RWPE1 (cell line): ENCODE measurements around the gene TSPAN5.
"Not testable (repeated sequence)": the region's sequence is repeated elsewhere in the genome, so short reads cannot be mapped to it uniquely, and the experiment has no call there.

ENCODE experiments used
- CTCF ChIA-PET: fragments of 350-600 bp; sonication (Branson Sonifier 250); formaldehyde crosslinking; extraction: SDS; loops from one replicate; lab custom pipeline; 2021; lab: Yijun Ruan, JAX
- POLR2A ChIA-PET: fragments of 400-600 bp; formaldehyde crosslinking; extraction: SDS; loops from one replicate; lab custom pipeline; 2020; ENCODE audit warnings: antibody characterized with exemption; ENCODE audit not compliant: low non-redundant PET; lab: Yijun Ruan, JAX
- DNase-seq: peaks from one replicate; pipeline ENCODE4 v3.0.0; 2012; ENCODE audit warnings: low spot score
- H3K27ac ChIP-seq: fragments of 450-650 bp; 2 replicates; pipeline ENCODE4 v1.5.1; 2017
- CTCF ChIP-seq: fragments of 450-650 bp; conservative IDR thresholded peaks from 2 replicates; pipeline ENCODE4 v1.5.1; 2017; ENCODE audit warnings: low read depth, mild to moderate bottlenecking

Gene TSPAN5

GRCh38 chr4:98658287-98659105 is at the start of gene TSPAN5:
Gene TSPAN5, minus strand, starts transcription at chr4:98658611.
- ChIA-PET POLR2A (no interaction called here), CTCF (interaction anchor here (0.7 to 1.0 kb wide), 4 partner anchors 109 to 785 kb away, joined by 3 to 4 read pairs (median 3); no protein-coding TSS in a partner anchor)
- peak; percentile 73 for DNase-seq
- peak within 1 kb of the TSS; percentile 88 for H3K27ac ChIP-seq
- no peak for TF ChIP-seq CTCF

- ChIA-PET CTCF (interaction anchor here (0.6 kb wide), 1 partner anchor 12 kb away, joined by 4 read pairs; no protein-coding TSS in a partner anchor), POLR2A (no interaction called here)
- H3K27ac ChIP-seq = no peak overlapping the region
- no peak for TF ChIP-seq CTCF
- DNase-seq = no peak
These were observed 48.5 kb upstream of the TSPAN5 start for GRCh38 chr4:98706935-98707334.

- DNase-seq = no peak
- POLR2A ChIA-PET = no interaction called here
- no peak for TF ChIP-seq CTCF
- H3K27ac ChIP-seq = no peak overlapping the region
- CTCF ChIA-PET = interaction anchor here (0.5 to 0.6 kb wide), 2 partner anchors 11 to 259 kb away, joined by 3 to 4 read pairs; no protein-coding TSS in a partner anchor
These were observed 47.9 kb upstream of the TSPAN5 start for GRCh38 chr4:98706200-98706813.

GRCh38 chr4:98705586-98705985 is 47.2 kb upstream of the TSPAN5 start:
- DNase-seq, CTCF ChIA-PET, H3K27ac ChIP-seq, POLR2A ChIA-PET: not testable (repeated sequence)

- ChIA-PET POLR2A (no interaction called here), CTCF (interaction anchor here (0.7 kb wide), 1 partner anchor 167 kb away, joined by 6 read pairs; no protein-coding TSS in a partner anchor)
- H3K27ac ChIP-seq = no peak overlapping the region
- TF ChIP-seq CTCF = no peak
- no peak for DNase-seq
These were observed 42.2 kb upstream of the TSPAN5 start for GRCh38 chr4:98700656-98701055.

GRCh38 chr4:98694076-98694475 is 35.7 kb upstream of the TSPAN5 start:
- ChIA-PET CTCF (no interaction called here), POLR2A (no interaction called here)
- TF ChIP-seq CTCF = no peak
- no peak for DNase-seq
- H3K27ac ChIP-seq = no peak overlapping the region
